K562 (cell line): ENCODE results near the gene INO80. TPM values are rescaled to one million over a fixed set of nuclear protein-coding genes. Genes with fewer than 3 reads are reported as not detected.

Experiments used
- CBFA2T3 ChIP-seq: fragments of 450-650 bp; IDR thresholded peaks from 2 replicates; pipeline ENCODE4 v1.6.1; 2017
- CGGBP1 ChIP-seq: fragments of 250-450 bp; sonication (Bioruptor Pico); IDR thresholded peaks from 2 replicates; pipeline ENCODE4 v1.9.0; 2021; ENCODE audit warnings: mild to moderate bottlenecking
- CREBBP ChIP-seq: IDR thresholded peaks from one replicate; pipeline ENCODE4 v1.6.1; 2012; ENCODE audit warnings: low read depth, mild to moderate bottlenecking, control low read depth, inconsistent platforms, low read length
- GABPB2 ChIP-seq: fragments of 250-450 bp; sonication (Bioruptor Pico); conservative IDR thresholded peaks from 2 replicates; pipeline ENCODE4 v1.5.1; 2021; ENCODE audit warnings: mild to moderate bottlenecking
- GTF2E2 ChIP-seq: fragments of 200-800 bp; sonication (Bioruptor generic); IDR thresholded peaks from 2 replicates; pipeline ENCODE4 v1.6.1; 2016; ENCODE audit warnings: missing genetic modification characterization, missing compliant biosample characterization
- POLR2A ChIP-seq: fragments of 450-650 bp; conservative IDR thresholded peaks from 2 replicates; pipeline ENCODE4 v1.6.1; 2016
- SRSF1 ChIP-seq: fragments of 200-400 bp; formaldehyde crosslinking; IDR thresholded peaks from 2 replicates; pipeline ENCODE4 v1.6.1; 2017; ENCODE audit warnings: mild to moderate bottlenecking, low read depth, low read length, moderate library complexity
- STAG1 ChIP-seq: sonication (generic); formaldehyde crosslinking; IDR thresholded peaks from 2 replicates; pipeline ENCODE4 v1.5.0; 2020; ENCODE audit warnings: missing genetic modification reagents, borderline replicate concordance
- UBTF ChIP-seq, 2 experiments: IDR thresholded peaks; 2 replicates each; pipeline ENCODE4 v1.6.1; 2012; ENCODE audit warnings: improper control_type of control experiment in 2 of 2, low read depth in 2 of 2, low read length in 2 of 2, borderline replicate concordance in 1 of 2
- polyA plus RNA-seq, 8 experiments: library from polyadenylated mRNA; depleted of rRNA in 4 of 8; stranded (reverse) in 5 of 8; unstranded in 3 of 8; fragments of >200 nt; fragmentation: Nextera tagmentation in 2 of 8; fragmentation: Illumina TruSeq in 1 of 8; extraction: Ambion mirVana in 2 of 8; extraction: Trizol in 1 of 8; gene quantifications; 2 replicates each; pipeline versions ENCODE4 v1.2.1 to v1.2.3, GENCODE V29; 2011 to 2014; ENCODE audit warnings: inconsistent platforms in 1 of 8, missing spikeins in 1 of 8
- total RNA-seq, 7 experiments: library from RNA; depleted of rRNA in 6 of 7; stranded (reverse); fragments of >200 nt in 6 of 7; fragmentation: Illumina TruSeq in 2 of 7; extraction: Trizol in 2 of 7; gene quantifications; 2 replicates each; pipeline versions ENCODE4 v1.2.1 to v1.2.3, GENCODE V29; 2011 to 2021; ENCODE audit warnings: low replicate concordance in 1 of 7
- TF ChIP-seq, protein P1 (sequence below): sonication (generic); formaldehyde crosslinking; IDR thresholded peaks from 2 replicates; pipeline ENCODE4 v1.8.1; 2023; ENCODE audit warnings: mild to moderate bottlenecking, missing genetic modification reagents
- TF ChIP-seq, protein P2 (sequence below): fragments of 250-450 bp; sonication (Bioruptor Pico); IDR thresholded peaks from 2 replicates; pipeline ENCODE4 v1.4.0; 2020; ENCODE audit warnings: mild to moderate bottlenecking
- TF ChIP-seq, protein P3 (sequence below): fragments of 250-450 bp; sonication (Bioruptor Pico); IDR thresholded peaks from 2 replicates; pipeline ENCODE4 v1.4.0; 2020
- TF ChIP-seq, protein P4 (sequence below): sonication (generic); formaldehyde crosslinking; IDR thresholded peaks from 2 replicates; pipeline ENCODE4 v1.8.0; 2022; ENCODE audit warnings: mild to moderate bottlenecking, low read depth, missing genetic modification reagents

The INO80 gene
- total and polyA plus RNA-seq, 9 of the 15 experiments (the other 6 are each of a cell fraction or from before 2014, with no cell fraction given): 1.1 to 25.7 (median 19.9) TPM

DNA sequence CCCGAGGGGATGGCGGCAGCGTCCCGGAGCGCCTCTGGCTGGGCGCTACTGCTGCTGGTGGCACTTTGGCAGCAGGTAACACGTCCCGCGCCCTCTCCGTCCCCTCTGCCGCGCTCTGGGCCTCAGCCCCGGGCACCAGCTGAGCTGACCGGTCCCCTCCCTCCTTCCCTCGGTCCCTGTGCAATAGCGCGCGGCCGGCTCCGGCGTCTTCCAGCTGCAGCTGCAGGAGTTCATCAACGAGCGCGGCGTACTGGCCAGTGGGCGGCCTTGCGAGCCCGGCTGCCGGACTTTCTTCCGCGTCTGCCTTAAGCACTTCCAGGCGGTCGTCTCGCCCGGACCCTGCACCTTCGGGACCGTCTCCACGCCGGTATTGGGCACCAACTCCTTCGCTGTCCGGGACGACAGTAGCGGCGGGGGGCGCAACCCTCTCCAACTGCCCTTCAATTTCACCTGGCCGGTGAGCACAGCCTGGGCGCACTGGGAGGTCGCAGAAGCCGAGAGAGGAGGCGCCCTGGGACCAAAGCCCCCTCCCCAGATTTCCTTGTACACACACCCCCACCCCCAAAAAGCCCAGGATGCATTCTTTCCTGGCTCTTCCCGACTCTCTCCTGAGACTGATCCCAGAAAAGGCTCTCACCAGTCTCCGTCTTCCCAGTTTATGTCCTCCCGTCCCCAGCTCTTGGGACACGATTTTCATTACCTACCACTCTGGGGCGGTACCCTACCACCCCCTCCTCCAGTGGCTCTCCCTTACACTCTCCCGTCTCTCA lies 186.2 kb downstream of the INO80 start (continued):
- TF ChIP-seq CGGBP1 (CRISPR knock-in tag): no peak
- TF ChIP-seq POLR2A: no peak
- 0 out of 2 replicates have a peak, but pooled peaks have one; percentile 23 for TF ChIP-seq SRSF1
- TF ChIP-seq UBTF (IDR thresholded peaks at IDR 0.05; ENCODE audit: borderline replicate concordance in 1 of 2, low read depth in 2 of 2, low read length in 2 of 2): peak; percentile 85 to 94; a peak in 2 of 4 replicates
- TF ChIP-seq, protein P1, sequence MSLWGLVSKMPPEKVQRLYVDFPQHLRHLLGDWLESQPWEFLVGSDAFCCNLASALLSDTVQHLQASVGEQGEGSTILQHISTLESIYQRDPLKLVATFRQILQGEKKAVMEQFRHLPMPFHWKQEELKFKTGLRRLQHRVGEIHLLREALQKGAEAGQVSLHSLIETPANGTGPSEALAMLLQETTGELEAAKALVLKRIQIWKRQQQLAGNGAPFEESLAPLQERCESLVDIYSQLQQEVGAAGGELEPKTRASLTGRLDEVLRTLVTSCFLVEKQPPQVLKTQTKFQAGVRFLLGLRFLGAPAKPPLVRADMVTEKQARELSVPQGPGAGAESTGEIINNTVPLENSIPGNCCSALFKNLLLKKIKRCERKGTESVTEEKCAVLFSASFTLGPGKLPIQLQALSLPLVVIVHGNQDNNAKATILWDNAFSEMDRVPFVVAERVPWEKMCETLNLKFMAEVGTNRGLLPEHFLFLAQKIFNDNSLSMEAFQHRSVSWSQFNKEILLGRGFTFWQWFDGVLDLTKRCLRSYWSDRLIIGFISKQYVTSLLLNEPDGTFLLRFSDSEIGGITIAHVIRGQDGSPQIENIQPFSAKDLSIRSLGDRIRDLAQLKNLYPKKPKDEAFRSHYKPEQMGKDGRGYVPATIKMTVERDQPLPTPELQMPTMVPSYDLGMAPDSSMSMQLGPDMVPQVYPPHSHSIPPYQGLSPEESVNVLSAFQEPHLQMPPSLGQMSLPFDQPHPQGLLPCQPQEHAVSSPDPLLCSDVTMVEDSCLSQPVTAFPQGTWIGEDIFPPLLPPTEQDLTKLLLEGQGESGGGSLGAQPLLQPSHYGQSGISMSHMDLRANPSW: no peak
- TF ChIP-seq, protein P2, sequence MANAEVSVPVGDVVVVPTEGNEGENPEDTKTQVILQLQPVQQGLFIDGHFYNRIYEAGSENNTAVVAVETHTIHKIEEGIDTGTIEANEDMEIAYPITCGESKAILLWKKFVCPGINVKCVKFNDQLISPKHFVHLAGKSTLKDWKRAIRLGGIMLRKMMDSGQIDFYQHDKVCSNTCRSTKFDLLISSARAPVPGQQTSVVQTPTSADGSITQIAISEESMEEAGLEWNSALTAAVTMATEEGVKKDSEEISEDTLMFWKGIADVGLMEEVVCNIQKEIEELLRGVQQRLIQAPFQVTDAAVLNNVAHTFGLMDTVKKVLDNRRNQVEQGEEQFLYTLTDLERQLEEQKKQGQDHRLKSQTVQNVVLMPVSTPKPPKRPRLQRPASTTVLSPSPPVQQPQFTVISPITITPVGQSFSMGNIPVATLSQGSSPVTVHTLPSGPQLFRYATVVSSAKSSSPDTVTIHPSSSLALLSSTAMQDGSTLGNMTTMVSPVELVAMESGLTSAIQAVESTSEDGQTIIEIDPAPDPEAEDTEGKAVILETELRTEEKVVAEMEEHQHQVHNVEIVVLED: no peak
- TF ChIP-seq, protein P3, sequence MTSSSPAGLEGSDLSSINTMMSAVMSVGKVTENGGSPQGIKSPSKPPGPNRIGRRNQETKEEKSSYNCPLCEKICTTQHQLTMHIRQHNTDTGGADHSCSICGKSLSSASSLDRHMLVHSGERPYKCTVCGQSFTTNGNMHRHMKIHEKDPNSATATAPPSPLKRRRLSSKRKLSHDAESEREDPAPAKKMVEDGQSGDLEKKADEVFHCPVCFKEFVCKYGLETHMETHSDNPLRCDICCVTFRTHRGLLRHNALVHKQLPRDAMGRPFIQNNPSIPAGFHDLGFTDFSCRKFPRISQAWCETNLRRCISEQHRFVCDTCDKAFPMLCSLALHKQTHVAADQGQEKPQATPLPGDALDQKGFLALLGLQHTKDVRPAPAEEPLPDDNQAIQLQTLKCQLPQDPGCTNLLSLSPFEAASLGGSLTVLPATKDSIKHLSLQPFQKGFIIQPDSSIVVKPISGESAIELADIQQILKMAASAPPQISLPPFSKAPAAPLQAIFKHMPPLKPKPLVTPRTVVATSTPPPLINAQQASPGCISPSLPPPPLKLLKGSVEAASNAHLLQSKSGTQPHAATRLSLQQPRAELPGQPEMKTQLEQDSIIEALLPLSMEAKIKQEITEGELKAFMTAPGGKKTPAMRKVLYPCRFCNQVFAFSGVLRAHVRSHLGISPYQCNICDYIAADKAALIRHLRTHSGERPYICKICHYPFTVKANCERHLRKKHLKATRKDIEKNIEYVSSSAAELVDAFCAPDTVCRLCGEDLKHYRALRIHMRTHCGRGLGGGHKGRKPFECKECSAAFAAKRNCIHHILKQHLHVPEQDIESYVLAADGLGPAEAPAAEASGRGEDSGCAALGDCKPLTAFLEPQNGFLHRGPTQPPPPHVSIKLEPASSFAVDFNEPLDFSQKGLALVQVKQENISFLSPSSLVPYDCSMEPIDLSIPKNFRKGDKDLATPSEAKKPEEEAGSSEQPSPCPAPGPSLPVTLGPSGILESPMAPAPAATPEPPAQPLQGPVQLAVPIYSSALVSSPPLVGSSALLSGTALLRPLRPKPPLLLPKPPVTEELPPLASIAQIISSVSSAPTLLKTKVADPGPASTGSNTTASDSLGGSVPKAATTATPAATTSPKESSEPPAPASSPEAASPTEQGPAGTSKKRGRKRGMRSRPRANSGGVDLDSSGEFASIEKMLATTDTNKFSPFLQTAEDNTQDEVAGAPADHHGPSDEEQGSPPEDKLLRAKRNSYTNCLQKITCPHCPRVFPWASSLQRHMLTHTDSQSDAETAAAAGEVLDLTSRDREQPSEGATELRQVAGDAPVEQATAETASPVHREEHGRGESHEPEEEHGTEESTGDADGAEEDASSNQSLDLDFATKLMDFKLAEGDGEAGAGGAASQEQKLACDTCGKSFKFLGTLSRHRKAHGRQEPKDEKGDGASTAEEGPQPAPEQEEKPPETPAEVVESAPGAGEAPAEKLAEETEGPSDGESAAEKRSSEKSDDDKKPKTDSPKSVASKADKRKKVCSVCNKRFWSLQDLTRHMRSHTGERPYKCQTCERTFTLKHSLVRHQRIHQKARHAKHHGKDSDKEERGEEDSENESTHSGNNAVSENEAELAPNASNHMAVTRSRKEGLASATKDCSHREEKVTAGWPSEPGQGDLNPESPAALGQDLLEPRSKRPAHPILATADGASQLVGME (CRISPR knock-in tag): no peak
- TF ChIP-seq GABPB2: no peak
- TF ChIP-seq CBFA2T3: no peak
- TF ChIP-seq CREBBP: no peak
- no peak for TF ChIP-seq STAG1
- TF ChIP-seq, protein P4, sequence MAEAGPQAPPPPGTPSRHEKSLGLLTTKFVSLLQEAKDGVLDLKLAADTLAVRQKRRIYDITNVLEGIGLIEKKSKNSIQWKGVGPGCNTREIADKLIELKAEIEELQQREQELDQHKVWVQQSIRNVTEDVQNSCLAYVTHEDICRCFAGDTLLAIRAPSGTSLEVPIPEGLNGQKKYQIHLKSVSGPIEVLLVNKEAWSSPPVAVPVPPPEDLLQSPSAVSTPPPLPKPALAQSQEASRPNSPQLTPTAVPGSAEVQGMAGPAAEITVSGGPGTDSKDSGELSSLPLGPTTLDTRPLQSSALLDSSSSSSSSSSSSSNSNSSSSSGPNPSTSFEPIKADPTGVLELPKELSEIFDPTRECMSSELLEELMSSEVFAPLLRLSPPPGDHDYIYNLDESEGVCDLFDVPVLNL (CRISPR knock-in tag): 0 out of 2 replicates have a peak, but pooled peaks have one; percentile 31
- TF ChIP-seq GTF2E2 (tag): no peak
